Fibroblast of skin of left biceps (primary cell): ENCODE measurements around the gene ABHD10.

Source experiments
- DNase-seq, 2 experiments: peaks; one replicate each; pipeline ENCODE4 v3.0.0-alpha.2; 2013; ENCODE audit warnings: low read depth in 2 of 2

Gene ABHD10

GRCh38 chr3:111965484-111965883, 13.3 kb upstream of the ABHD10 start:
- no peak for DNase-seq

GRCh38 chr3:111967068-111967467, 11.8 kb upstream of the ABHD10 start:
- DNase-seq, result no peak

GRCh38 chr3:111967651-111968274, 11.1 kb upstream of the ABHD10 start:
- peak; percentile 39 to 44 for DNase-seq

- DNase-seq, result no peak
Measured at GRCh38 chr3:111968319-111969054, 10.3 kb upstream of the ABHD10 start.

- DNase-seq, result no peak
Measured at GRCh38 chr3:111970376-111970775, 8.4 kb upstream of the ABHD10 start.

- DNase-seq, result no peak
Measured at GRCh38 chr3:111971533-111972130, 7.2 kb upstream of the ABHD10 start.

GRCh38 chr3:111972891-111973290, 5.9 kb upstream of the ABHD10 start:
- no peak for DNase-seq

- no peak for DNase-seq
Measured at GRCh38 chr3:111975131-111975530, 3.7 kb upstream of the ABHD10 start.

GRCh38 chr3:111976254-111976653, 2.6 kb upstream of the ABHD10 start:
- DNase-seq, result no peak

GRCh38 chr3:111979434-111980038, 710 bp downstream of the ABHD10 start:
- DNase-seq, result no peak

GRCh38 chr3:111980716-111981456, 2.1 kb downstream of the ABHD10 start:
- no peak for DNase-seq

- no peak for DNase-seq
Measured at GRCh38 chr3:111981457-111981763, 2.6 kb downstream of the ABHD10 start.

- DNase-seq, result no peak
Measured at GRCh38 chr3:111984636-111985298, 5.9 kb downstream of the ABHD10 start.

- no peak for DNase-seq
Measured at GRCh38 chr3:111986800-111987199, 8.0 kb downstream of the ABHD10 start.

GRCh38 chr3:111989061-111989678, 10.3 kb downstream of the ABHD10 start:
- DNase-seq, result peak in 1 of 2 experiments; percentile 25

GRCh38 chr3:111993038-111993437, 14.2 kb downstream of the ABHD10 start:
- no peak for DNase-seq

- DNase-seq, result no peak
Measured at GRCh38 chr3:111998636-111999483, 20.0 kb downstream of the ABHD10 start, which contains the start of gene TAGLN3. Gene TAGLN3, plus strand, starts transcription at chr3:111998922. Its CDS starts 501 bp downstream, at chr3:111999423.

GRCh38 chr3:111999484-112000324, 20.9 kb downstream of the ABHD10 start:
- DNase-seq, result no peak

- no peak for DNase-seq
Measured at GRCh38 chr3:112000367-112000771, 21.5 kb downstream of the ABHD10 start.
